ENCODE data around the gene REEP2.
A peak's percentile ranks its signal among the peaks of the same experiment; 100 is the strongest.
"Not testable (repeated sequence)": the region's sequence is repeated elsewhere in the genome, so short reads cannot be mapped to it uniquely, and the experiment has no call there.

REEP2 gene, protein sequence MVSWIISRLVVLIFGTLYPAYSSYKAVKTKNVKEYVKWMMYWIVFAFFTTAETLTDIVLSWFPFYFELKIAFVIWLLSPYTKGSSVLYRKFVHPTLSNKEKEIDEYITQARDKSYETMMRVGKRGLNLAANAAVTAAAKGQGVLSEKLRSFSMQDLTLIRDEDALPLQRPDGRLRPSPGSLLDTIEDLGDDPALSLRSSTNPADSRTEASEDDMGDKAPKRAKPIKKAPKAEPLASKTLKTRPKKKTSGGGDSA

DNA sequence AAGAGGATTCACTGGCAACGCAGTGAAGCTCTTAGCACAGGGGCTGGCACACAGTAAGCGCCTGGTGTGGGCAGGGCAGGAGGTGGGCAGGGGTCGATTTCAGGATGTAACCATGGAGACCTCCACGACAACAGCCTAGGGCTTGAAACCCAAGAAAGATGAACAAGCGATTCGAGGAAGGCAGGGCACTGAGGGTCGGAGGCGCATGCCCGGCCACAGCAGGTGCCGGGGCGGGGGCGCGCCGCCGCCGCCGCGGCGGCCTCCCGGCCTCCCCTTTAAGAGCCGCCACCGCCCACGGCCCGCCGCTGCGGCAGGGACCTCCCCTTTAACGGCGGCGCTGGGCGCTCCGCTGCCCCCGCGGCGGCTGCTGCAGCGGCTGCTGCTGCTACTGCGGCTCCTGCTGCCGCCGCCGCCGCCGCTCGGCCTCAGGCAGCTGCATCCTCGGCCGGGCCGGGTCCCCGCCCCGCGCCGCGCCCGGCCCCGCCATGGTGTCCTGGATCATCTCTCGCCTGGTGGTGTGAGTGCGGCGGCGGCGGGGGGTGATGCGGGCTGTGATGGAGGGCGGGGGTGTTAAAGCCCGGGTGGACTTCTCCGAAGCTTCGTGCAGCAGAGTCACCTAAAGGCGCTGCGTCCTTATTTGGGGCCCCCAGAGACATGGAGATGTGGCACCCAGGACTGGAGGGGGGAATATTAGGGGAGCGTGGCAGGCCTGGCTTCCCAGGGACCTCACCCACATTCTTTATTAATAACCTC, at the start of gene REEP2:
Gene REEP2 (plus strand): TSS at position 334 of the 753 bp plus-strand sequence. CDS start 152 bp downstream, at position 486.
- peak; percentile 46 for DNase-seq

DNA sequence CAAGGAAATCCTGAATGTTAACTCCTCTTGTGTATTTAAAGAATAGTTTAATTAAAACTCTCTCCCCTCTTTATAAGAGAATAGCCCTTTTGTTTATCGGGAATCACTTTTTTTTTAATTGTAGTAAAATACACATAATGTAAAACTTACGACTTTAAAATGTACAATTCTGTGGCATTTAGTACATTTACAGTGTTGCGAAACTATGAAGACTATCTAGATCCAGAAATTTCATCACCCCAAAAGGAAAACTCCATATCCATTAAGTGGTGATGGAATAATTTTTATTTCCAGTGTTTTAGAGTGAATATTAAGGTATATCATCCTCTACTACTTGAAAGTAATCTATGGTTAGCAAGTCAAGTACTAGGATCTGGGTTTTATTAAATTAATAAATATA, 49.5 kb upstream of the REEP2 start:
- no peak for DNase-seq

DNA sequence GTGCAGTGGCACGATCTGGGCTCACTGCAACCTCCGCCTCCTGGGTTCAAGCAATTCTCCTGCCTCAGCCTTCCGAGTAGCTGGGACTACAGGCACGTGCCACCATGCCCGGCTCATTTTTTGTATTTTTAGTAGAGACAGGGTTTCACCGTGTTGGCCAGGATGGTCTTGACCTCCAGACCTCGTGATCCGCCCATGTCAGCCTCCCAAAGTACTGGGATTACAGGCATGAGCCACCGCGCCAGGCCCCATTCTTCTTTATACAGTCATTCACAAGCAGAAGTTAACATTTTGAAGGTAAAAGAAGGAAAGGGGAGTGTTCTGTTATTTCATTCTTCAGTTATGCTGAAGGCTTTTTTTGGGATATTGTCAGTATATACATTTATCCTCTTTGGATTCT, 48.9 kb upstream of the REEP2 start:
- not testable (repeated sequence) for DNase-seq

DNA sequence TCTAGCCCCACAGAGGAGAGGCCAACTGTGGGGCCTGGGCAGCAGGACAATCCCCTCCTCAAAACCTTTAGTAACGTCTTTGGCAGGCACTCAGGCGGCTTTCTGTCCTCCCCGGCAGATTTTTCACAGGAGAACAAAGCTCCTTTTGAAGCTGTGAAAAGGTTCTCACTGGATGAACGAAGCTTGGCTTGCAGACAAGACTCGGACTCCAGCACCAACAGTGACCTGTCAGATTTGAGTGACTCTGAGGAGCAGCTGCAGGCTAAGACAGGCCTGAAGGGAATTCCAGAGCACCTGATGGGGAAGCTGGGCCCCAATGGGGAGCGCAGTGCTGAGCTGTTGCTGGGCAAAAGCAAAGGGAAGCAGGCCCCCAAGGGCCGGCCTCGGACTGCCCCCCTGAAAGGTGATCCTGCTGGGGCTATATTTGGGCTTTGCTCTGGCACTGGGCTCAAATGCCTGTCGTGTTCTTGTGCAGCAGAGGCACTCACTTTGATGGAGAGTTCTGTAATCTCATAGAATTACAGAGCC, 46.9 kb upstream of the REEP2 start:
- DNase-seq = no peak

DNA sequence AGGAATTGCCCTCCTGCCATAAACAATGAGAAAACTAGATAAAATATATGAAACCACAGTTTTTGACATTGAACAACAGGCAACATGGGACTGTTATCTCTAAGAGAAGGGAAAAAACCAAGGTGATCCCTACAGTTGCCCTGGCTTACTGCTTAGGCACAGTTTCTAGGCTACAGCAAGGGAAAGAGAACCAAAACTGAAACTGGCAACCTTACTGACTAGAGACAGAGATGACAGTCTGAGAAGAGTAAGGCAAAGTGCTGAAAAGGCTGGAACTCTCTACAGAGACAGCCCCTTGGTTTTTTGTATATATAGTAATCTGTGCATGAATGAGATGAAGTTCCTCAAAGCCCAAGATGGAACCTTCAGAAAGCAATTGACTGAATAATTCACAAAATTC, 36.2 kb upstream of the REEP2 start:
- no peak for DNase-seq

DNA sequence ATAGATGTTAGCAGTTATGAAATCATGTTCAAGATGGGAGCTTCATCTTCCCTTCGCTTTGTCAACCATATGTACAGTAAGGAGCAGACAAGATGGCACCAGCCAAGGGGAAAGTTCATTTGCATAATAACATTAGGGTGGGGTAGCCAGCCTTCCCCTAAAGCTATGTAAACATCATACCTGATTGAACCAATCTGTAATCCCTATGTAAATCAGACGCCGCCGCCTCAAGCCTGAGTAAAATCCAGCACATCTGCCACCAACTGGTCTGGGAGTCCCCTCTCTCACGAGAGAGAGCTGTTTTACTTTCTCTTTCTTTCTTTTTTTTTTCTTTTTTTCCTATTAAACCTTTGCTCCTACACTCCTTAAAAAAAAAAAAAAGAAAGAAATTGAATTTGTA, 30.8 kb upstream of the REEP2 start:
- peak; percentile 92 for DNase-seq

DNA sequence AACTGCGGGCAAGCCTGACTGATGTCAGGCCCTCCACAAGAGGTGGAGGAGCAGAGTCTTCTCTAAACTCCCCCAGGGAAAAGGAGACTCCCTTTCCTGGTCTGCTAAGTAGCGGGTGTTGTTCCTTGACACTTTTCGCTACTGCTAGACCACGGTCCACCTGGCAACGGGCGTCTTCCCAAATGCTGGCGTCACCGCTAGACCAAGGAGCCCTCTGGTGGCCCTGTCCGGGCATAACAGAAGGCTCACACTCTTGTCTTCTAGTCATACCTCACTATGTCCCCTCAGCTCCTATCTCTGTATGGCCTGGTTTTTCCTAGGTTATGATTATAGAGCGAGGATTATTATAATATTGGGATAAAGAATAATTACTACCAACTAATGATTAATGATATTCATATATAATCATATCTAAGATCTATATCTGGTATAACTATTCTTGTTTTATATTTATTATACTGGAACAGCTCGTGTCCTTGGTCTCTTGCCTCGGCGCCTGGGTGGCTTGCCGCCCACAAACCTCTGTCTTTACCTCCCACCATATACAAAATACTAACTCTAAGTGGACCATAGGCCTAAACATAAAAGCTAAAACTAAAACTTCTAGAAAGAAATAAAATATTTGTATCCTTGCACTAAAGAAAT, 27.7 kb upstream of the REEP2 start:
- peak; percentile 18 for DNase-seq

DNA sequence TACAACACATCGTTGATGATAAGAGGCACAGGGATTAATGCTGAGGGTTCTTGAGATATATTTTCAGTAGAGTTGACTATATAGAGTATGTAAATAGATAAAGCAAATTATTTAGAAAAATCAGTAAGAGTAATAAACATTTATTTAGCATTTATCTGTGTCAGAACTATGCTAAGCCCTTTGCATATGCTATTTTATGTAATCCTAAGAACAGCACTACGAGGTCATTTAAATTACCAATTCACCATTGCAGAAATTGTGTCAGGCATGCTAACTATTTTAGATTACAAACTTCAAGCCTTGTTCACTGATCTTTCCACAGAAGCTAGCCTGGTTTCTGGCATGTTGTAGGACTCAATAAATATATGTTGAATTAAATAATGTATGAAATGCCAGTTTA, 20.4 kb upstream of the REEP2 start:
- DNase-seq = no peak

DNA sequence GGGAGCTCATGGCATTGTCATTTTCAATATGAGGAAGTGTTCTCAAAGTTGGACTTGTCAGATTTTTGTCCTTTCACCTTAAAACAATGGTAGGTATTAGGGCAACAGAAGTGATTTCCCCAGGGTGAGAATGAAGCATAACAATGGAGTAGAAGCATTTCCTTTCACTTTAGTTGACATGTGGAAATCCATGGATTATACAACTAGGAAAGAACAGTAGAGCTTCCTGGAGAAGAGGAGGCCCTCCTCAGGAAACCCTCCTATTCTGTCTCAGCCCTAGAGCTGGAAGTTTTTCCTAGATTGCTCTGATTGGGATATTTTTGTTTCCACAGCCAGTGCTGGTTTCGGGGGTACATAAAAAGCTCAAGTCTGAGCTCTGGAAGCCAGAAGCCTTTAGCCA, 13.8 kb upstream of the REEP2 start:
- no peak for DNase-seq

DNA sequence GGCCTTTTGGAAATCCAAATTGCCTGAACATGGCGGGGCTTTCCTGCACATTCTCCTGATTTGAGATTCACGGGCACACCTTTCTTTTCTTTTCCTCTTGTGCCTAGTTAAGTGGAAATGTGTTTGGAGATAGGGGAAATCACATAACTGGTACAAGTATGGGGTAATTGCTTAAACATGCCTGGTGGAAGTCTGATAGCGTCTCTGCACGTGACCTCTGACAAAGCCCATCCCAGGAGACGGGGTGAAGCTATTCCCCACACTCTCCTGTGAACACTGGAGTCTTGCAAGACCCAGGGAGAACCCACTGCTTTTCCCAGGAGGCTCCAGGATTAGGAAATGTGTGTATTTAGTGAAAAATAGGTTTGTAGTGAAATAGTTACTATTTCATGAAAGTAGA, 2.9 kb upstream of the REEP2 start:
- no peak for DNase-seq

DNA sequence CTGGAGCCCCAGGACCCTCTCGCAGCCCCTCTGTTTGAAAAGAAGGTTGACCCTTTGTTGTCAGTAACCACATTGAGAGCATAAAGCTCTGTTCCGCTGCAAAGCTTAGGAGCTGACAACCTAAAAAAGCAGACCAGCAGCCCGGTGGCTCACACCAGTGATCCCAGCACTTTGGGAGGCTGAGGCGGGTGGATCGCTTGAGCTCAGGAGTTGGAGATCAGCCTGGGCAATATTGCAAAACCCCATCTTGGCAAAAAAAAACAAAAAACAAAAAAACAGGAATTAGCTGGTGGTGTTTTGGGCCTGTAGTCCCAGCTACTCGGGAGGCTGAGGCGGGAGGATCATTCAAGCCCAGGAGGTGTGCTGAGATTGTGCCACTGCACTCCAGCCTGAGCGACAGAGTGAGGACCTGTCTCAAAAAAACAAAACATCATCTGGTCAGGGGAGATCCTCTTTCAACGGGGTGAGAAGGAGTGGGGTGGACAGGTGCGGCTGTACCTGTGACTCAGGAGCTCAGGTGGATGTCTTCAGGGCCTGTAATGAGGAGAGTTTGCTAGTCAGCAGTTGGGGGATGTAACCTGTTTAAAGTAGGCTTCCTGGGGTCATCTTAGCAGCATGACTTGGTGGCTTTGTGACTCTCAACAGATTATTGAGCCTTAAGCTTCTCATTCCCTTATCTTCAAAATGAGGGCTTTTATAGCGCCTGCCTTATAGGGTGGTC, 694 bp upstream of the REEP2 start:
- peak; percentile 2 for DNase-seq

DNA sequence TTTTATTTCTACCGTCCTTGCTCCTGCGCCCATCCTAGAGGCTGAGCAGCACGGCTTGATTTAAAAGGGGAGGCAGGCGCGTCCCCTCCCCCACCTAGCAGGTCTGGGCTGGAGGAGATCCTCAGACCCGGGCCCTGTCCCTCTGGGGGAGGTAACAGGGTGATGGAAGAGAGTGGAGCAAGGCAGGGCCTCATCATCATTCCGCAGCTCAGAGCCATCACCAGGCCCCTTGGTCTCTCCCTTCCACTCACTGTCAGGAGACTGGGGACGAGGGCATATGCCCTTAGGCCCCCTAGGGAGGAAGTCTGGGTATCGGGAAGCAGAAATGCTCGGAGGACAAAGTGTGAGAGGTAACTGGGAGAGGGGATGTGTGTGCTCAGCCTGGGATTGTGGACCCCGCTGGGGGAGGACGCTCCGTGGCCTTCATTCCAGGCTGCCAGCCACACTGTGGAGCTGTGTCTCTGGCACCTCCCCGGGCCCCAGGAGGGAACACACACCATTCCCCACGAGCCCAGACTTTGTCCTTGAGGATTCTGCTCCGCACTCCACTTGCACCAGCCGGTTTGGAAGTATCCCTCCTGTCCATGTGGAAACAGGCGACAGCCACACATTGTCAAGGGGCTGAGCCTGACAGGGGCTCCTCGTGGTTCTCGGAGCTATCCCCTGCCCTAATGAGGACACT, 761 bp downstream of the REEP2 start:
- DNase-seq = peak; percentile 5

DNA sequence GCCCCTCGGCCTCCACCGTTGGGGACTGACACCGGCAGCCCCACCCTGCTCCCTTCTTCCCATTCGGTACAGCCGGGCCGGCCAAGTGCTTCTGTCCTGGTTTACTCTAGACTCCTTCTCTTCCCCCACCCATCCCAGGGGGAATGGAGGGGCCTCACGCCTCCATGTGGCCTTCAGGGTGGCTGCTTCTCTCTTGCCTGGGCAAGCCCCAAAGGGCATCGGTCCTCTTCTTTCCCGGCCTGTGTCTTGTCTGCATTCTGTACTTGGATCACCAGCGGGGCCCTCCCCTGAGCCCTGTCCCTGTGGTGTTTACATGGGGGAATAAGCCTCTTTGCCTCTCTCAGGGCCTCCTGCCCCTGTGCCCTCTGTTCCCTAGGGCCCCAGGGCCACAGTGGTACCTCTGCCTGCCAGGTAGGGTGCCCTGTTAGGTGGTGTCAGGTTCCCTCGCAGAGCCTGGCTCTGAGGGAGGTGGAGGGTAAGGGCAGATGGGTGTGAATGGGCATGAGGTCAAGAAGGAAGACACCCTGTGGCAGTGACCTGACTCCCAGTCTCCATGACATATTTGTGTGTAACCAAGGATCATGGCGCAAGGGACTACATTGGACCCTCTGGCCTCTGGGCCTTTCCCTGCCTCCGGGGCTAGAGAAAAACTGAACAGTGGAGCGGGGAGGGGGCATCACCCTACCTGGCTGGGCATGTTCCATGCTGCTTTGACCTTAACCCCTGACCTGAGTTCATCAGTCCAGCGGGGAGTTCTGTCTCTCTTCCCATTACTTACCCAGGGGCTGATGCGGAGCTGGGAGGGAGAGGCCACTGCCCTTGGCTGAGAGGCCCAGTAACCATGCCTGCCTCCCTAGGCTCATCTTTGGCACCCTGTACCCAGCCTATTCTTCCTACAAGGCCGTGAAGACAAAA, 1.6 kb downstream of the REEP2 start:
- no peak for DNase-seq

DNA sequence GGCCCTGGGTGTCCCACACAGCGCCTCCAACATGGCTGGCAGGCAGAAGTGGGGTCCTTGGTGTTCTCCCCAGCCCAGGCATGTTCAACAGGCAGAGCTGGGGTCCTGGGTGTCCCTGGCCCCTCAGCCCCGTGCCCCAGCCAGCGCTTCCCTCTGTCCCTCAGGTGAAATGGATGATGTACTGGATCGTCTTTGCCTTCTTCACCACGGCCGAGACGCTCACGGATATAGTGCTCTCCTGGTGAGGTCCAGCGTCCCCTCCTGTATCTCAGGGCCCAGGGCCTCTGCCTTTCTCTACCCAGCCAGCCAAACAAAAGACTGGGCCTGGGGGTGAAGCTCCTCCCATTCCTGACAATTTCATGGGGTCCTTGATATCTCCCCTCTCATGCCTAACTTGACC, 2.4 kb downstream of the REEP2 start:
- DNase-seq = no peak

DNA sequence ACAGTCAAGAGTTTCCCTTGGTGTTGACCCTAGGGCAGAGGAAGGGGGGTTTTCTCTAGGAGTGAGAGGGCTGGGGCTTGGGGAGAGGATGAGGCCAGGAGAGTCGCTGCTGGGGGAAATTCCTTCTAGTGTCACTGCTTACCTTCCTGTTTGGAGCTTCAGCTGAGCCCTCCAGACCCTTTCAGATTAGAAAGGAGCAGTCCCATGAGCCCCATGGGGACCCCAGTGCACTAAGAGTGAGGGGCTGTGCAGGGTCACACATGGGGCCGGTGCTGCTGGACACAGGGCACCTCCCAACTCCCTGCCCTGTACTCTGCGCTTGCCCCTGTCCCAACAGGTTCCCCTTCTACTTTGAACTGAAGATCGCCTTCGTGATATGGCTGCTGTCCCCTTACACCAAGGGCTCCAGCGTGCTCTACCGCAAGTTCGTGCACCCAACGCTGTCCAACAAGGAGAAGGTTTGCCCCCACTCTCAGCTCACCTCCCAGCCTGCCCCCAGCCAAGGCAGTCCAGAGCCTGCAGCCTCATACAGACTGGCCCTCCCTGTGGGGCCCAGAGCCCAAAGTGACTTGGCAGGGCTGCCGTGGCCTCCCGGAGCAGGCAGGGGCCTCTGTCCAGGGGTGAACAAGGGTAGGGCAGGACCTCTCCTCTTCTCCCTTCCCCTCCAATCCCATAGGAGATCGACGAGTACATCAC, 5.4 kb downstream of the REEP2 start:
- DNase-seq = no peak

DNA sequence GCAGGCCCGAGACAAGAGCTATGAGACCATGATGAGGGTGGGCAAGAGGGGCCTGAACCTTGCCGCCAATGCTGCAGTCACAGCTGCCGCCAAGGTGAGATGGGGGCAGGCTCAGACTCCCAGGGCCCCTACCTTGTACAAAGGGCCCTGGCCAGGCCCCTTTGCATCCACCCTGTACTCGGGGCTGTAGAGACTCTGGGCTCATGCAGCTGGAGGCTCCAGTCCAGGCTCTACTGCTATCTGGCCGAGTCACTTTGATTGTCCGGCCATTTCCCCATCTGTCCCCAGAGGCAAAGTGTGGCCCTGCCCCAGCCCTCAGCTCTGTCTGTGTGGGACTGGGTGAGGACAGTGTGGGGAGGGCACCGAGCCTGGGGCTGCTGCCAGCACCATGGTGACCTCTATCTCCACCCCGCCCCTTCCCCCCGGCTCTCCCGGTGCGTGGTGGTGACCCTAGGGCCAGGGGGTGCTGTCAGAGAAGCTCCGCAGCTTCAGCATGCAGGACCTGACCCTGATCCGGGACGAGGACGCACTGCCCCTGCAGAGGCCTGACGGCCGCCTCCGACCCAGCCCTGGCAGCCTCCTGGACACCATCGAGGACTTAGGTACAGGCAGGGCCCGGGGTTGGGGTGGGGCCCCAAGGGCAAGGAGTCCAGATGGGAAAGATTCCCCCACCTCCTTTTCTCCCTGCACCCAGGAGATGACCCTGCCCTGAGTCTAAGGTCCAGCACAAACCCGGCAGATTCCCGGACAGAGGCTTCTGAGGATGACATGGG, 6.1 kb downstream of the REEP2 start:
- DNase-seq = no peak

DNA sequence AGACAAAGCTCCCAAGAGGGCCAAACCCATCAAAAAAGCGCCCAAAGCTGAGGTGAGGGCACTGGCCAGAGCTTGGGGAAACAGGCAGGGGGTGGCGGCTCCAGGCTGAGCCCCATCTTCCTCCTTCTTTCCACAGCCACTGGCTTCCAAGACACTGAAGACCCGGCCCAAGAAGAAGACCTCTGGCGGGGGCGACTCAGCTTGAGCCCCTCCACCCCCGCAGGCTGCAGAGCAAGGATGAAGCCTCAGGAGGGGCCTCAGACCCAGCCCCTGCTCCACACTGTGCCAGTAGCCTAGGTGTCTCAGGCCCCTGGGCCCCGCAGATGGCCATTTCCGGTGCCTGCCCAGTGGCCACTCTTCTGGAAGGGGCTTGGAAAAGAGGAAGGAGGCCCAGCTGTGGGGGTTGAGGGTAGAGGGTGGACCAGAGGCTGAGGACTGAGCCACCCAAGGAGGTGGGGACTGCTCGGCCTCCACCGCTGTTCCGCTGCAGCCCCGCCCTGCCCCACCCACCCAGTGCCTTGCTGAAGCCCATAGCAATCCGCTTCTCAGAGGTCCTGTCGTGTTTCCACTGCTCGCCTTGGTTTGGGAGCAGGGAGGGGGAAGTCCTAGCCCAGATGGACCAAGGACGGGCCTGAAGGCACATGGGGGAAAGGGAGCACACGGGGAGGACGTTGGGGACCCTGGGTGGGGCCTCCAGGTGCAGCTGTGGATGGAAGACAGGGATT, 6.9 kb downstream of the REEP2 start:
- no peak for DNase-seq

DNA sequence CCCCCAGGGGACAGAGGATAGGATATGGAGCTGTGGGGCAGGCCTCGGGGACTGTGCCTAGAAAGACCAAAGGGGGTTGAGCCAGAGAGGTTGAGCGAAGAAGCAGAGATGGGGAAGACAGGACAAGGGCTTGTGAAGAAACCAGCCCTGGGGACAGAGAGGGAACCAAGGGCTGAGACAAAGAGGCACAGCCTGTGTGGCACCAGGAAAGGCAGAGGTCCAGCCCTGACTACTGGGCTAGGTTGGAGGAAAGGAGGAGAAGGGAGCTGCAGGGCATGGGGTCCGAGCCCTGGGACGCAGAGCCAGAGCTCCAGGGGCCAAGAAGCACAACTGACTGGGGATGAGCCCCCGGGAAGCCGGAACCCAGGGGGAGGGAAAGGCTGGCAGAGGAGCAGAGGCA, 9.2 kb downstream of the REEP2 start:
- DNase-seq = no peak
